HG02763 (cell line): ENCODE data around the gene FAM204A.

Experiments
- ATAC-seq: cut with Tn5 transposase; IDR thresholded peaks from one replicate; pipeline ENCODE4 v1.9.1; 2021; ENCODE audit warnings: mild to moderate bottlenecking, moderate library complexity; ENCODE audit not compliant: unreplicated experiment

The FAM204A gene

DNA sequence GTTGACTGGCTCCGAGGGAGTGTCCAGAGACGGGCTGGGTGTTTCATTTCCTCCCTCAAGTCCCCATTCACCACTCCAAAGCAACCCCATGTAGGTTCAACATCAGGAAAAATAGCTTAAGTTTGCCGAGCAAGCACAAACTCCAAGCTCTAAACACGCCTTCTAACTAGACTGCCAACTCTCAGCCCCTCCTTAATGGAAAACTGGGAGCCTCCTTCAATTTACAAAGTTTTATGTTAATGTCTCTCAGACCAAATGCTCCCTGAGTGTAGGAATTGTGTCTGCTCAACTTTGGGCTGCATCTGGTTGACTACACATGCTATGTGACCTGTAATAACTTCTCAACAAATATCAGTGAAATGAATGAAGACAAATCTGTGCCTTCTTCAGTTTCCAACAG is 87.5 kb downstream of the FAM204A start:
- ATAC-seq: no peak

DNA sequence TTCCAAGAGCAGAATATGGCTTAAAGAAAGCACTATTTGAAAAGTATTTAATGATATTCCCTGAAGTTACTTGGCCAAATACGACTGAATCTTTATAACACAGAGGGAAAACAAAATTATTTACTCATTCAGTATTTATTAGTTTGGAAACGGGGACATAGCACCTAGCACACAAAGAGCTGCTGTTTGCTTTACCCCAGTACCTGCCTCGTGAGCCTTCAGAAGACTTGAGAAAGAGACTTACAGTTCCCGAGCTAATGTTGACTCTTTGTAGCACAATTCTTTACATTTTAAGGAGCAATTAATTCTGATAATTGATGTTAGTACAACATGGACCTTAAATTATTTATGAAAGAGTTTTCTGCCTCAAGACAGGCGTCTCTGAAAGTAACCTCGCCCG is 88.7 kb downstream of the FAM204A start:
- ATAC-seq: no peak

DNA sequence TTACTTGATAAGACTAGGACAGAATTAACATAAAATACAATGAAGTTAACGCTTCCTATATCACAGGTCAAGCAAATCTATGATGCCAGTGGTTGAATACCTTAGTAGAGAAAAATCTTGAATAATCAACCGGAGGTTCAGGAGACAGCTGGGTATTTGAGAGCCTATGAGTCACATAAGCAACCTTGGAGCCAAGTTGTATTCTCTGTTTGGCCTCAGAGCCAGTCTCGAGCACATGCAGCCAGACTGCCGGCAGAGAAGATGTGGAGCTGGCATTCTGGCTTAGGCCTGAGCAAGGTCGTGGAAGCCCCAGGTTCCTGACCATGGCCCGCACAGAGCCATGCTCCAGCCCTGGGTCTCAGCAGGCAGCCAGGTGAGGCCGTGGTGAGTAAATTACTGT is 90.3 kb downstream of the FAM204A start:
- no peak for ATAC-seq

DNA sequence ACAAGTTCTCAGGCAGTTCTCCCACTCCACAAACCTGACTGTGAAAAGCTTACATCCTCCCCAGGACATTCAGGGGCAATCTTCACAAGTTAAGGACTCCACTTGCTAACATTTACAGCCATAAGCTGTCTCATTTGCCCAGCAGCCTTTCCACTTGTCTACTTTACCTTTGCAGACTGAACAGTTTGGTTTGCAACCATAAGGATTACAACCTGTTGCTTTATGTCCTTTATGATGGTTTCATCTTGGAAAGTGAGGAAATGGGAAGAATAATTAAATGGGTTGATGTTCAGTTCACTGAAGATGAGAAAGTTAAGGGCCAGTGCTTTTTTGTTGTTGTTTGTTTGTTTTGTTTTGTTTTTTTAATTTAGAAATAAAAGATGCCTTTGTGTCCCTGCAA is 92.4 kb downstream of the FAM204A start:
- no peak for ATAC-seq
